NT2/D1 (cell line): ENCODE data around the gene KAT14.

Experiments used
- SUZ12 ChIP-seq: IDR thresholded peaks from 2 replicates; pipeline ENCODE4 v1.6.1; 2011; ENCODE audit not compliant: insufficient read length, insufficient read depth; ENCODE audit errors: extremely low read depth
- YY1 ChIP-seq: IDR thresholded peaks from 2 replicates; pipeline ENCODE4 v1.6.1; 2011; ENCODE audit not compliant: insufficient read length, insufficient read depth
- ZNF274 ChIP-seq: IDR thresholded peaks from 2 replicates; pipeline ENCODE4 v1.6.1; 2011; ENCODE audit warnings: mild to moderate bottlenecking, low read depth, low read length

GRCh38 chr20:18215566-18215965 is 77.9 kb downstream of the KAT14 start:
- TF ChIP-seq YY1 (no peak), ZNF274 (no peak), SUZ12 (no peak)
